Endothelial cell (in vitro differentiated cells): Measurements from ENCODE around the gene MFSD6L. TPM values are rescaled to one million over a fixed set of nuclear protein-coding genes. Genes with fewer than 3 reads are reported as not detected.
A peak's percentile ranks its signal among the peaks of the same experiment; 100 is the strongest.

Experiments used
- DNase-seq: peaks from one replicate; pipeline ENCODE4 v3.0.0; 2021; ENCODE audit warnings: low spot score
- H3K27ac Mint-ChIP-seq: one replicate; pipeline ENCODE4 v1.8.0; 2021; ENCODE audit warnings: mixed read lengths, inconsistent platforms; ENCODE audit not compliant: unreplicated experiment
- H3K27me3 Mint-ChIP-seq: one replicate; pipeline ENCODE4 v1.8.0; 2021; ENCODE audit warnings: mild to moderate bottlenecking, moderate library complexity, mixed read lengths, inconsistent platforms; ENCODE audit not compliant: unreplicated experiment
- H3K36me3 Mint-ChIP-seq: one replicate; pipeline ENCODE4 v1.8.0; 2021; ENCODE audit warnings: mild to moderate bottlenecking, low read depth, mixed read lengths, inconsistent platforms; ENCODE audit not compliant: unreplicated experiment
- H3K4me1 Mint-ChIP-seq: one replicate; pipeline ENCODE4 v1.8.0; 2021; ENCODE audit warnings: mild to moderate bottlenecking, mixed read lengths, inconsistent platforms; ENCODE audit not compliant: unreplicated experiment
- H3K4me3 Mint-ChIP-seq: one replicate; pipeline ENCODE4 v1.8.0; 2021; ENCODE audit warnings: mild to moderate bottlenecking, mixed read lengths, inconsistent platforms; ENCODE audit not compliant: unreplicated experiment
- H3K9me3 Mint-ChIP-seq: one replicate; pipeline ENCODE4 v1.8.0; 2021; ENCODE audit warnings: mixed read lengths, inconsistent platforms; ENCODE audit not compliant: unreplicated experiment
- total RNA-seq: library from RNA; stranded (reverse); fragmentation: NEBNext Ultra II Directional; extraction: Animal tissue kit (Norgen Biotek cat#: 25700); gene quantifications from one replicate; pipeline ENCODE4 v1.2.1, GENCODE V29; 2021; ENCODE audit not compliant: unreplicated experiment
- TF ChIP-seq, protein P1 (sequence below): fragments of 200-600 bp; sonication (generic); IDR thresholded peaks from one replicate; pipeline ENCODE4 v1.5.0; 2021; ENCODE audit warnings: antibody characterized with exemption; ENCODE audit not compliant: unreplicated experiment

The MFSD6L gene
- total RNA-seq, 1 donor from 2014 or later = not detected

- Mint-ChIP-seq H3K4me3 (no peak overlapping the region), H3K4me1 (peaks cover 16% of the 10 kb centered on the region), H3K36me3 (no peaks in the 10 kb centered on the region), H3K27ac (no peak overlapping the region), H3K9me3 (no peaks in the 10 kb centered on the region), H3K27me3 (no peaks in the 10 kb centered on the region)
- TF ChIP-seq, protein P1, sequence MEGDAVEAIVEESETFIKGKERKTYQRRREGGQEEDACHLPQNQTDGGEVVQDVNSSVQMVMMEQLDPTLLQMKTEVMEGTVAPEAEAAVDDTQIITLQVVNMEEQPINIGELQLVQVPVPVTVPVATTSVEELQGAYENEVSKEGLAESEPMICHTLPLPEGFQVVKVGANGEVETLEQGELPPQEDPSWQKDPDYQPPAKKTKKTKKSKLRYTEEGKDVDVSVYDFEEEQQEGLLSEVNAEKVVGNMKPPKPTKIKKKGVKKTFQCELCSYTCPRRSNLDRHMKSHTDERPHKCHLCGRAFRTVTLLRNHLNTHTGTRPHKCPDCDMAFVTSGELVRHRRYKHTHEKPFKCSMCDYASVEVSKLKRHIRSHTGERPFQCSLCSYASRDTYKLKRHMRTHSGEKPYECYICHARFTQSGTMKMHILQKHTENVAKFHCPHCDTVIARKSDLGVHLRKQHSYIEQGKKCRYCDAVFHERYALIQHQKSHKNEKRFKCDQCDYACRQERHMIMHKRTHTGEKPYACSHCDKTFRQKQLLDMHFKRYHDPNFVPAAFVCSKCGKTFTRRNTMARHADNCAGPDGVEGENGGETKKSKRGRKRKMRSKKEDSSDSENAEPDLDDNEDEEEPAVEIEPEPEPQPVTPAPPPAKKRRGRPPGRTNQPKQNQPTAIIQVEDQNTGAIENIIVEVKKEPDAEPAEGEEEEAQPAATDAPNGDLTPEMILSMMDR = no peak
- DNase-seq = no peak
Observed at GRCh38 chr17:8792646-8793045, 6.5 kb downstream of the MFSD6L start.

DNA sequence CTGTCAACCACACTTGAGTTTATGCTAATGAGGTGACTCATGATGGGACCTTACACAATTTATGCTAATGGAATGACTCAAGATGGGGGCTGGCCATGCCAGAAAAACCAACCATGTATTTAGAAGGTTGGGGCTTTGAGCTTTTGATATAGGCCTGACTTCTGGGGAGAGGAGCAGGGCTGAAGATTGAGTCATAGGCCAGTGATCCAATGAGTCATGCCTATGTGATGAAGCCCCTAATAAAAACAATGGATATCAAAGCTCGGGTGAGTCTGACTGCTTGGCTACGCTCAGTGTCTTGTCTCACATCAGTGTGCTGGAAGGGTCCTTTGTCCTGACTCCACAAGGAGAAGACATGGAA, 7.3 kb downstream of the MFSD6L start:
- no peaks in the 10 kb centered on the region for H3K27me3 Mint-ChIP-seq
- no peak overlapping the region for H3K4me3 Mint-ChIP-seq
- no peak overlapping the region for H3K27ac Mint-ChIP-seq
- H3K9me3 Mint-ChIP-seq = no peaks in the 10 kb centered on the region
- H3K36me3 Mint-ChIP-seq = no peaks in the 10 kb centered on the region
- peaks cover 16% of the 10 kb centered on the region for H3K4me1 Mint-ChIP-seq
- DNase-seq = no peak
- TF ChIP-seq, protein P1 = no peak

GRCh38 chr17:8791248-8791909, 7.8 kb downstream of the MFSD6L start:
- Mint-ChIP-seq H3K36me3 (no peaks in the 10 kb centered on the region), H3K27ac (no peak overlapping the region), H3K27me3 (no peaks in the 10 kb centered on the region), H3K4me3 (no peak overlapping the region), H3K9me3 (no peaks in the 10 kb centered on the region), H3K4me1 (peaks cover 16% of the 10 kb centered on the region)
- TF ChIP-seq, protein P1 = peak; percentile 58
- no peak for DNase-seq

- Mint-ChIP-seq H3K4me1 (peaks cover 17% of the 10 kb centered on the region), H3K36me3 (no peaks in the 10 kb centered on the region), H3K4me3 (no peak overlapping the region), H3K9me3 (no peaks in the 10 kb centered on the region), H3K27ac (no peak overlapping the region), H3K27me3 (no peaks in the 10 kb centered on the region)
- TF ChIP-seq, protein P1 = no peak
- DNase-seq = no peak
Observed at GRCh38 chr17:8789743-8790142, 9.4 kb downstream of the MFSD6L start.

DNA sequence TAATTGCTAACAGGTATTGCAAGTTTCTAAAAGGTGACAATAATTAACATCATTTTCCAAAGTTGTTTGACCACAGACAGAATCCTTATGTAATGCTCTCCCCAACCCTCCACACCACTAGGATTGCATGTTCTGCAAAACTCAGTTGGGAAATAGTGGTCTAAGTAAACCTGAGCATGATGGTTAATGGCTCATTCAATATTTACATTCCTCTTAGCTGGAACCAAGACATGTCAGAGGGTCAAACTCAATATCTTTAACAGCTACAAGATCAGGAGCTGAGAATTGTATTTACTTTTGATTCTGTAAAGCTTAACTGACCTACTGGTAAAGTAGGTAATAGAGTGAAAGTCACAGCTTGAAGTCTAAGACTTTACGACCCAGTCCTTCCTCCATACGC, 10.2 kb downstream of the MFSD6L start:
- Mint-ChIP-seq H3K9me3 (no peaks in the 10 kb centered on the region), H3K4me1 (peaks cover 10% of the 10 kb centered on the region), H3K36me3 (no peaks in the 10 kb centered on the region), H3K4me3 (no peak overlapping the region), H3K27me3 (no peaks in the 10 kb centered on the region), H3K27ac (no peak overlapping the region)
- no peak for DNase-seq
- TF ChIP-seq, protein P1 = no peak
